HG02571 (cell line): ENCODE measurements around the gene CDK11B.
"Not testable (repeated sequence)": the region's sequence is repeated elsewhere in the genome, so short reads cannot be mapped to it uniquely, and the experiment has no call there.

Source experiments
- ATAC-seq: cut with Tn5 transposase; IDR thresholded peaks from one replicate; pipeline ENCODE4 v1.9.1; 2021; ENCODE audit warnings: mild to moderate bottlenecking, moderate library complexity; ENCODE audit not compliant: unreplicated experiment

Gene CDK11B

DNA sequence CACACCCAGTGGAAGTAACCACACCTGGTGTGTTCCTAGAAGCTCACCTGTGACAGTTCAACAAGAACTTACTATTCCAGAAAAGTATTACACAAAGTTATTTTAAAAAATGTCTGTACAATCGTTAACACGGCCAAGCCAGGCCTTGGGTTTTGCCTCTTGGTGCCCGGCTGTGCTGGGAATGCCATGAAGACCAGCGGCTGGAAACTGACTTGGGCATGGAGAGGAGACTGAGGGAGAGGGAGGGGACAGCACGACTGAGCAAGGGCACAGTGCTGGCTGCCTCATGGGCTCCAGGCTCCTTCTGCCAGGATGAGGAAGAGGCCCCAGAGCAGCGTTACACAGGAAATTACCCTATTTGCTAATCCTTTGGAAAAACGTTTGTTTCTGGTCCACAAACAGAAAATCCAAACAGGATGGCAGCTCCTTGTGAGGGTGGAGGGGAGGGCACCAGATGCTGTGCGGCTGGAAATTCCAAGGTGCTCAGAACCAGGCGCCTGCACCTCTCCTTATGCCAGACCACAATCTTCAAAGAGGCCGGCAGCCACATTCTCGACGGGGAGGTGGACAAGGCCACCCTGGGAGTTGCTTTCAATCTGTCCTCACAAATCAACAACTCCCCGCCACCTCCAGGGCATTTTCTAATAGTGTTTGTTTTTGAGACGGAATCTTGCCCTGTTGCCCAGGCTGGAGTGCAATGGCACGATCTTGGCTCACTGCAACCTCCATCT is 4.2 kb upstream of the CDK11B start:
- not testable (repeated sequence) for ATAC-seq

GRCh38 chr1:1662392-1662791 is 3.6 kb upstream of the CDK11B start:
- ATAC-seq = not testable (repeated sequence)

DNA sequence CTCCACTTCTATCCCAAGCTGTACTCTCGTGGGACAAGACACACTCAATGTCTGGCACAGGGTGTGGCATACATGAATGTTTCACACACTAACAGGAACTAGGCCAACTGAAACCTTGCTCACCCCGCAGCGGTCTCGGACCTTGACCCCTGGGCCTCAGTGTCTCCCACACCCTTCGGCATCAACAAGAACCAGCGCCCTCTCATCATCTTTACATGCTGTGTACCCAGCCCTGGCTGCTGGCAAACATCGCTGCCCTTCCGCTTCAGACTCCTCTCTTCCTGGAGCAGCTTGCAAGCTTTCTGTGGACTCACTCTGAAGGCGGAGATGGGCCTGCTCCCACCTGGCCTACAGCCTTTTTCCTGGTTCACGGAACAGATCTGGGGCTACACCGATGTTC is 10.5 kb downstream of the CDK11B start:
- not testable (repeated sequence) for ATAC-seq

GRCh38 chr1:1647567-1648241 is 11.1 kb downstream of the CDK11B start:
- not testable (repeated sequence) for ATAC-seq

- ATAC-seq = not testable (repeated sequence)
These were observed 12.5 kb downstream of the CDK11B start for GRCh38 chr1:1646326-1646725.

GRCh38 chr1:1640711-1641461 is 17.9 kb downstream of the CDK11B start:
- ATAC-seq = not testable (repeated sequence)

DNA sequence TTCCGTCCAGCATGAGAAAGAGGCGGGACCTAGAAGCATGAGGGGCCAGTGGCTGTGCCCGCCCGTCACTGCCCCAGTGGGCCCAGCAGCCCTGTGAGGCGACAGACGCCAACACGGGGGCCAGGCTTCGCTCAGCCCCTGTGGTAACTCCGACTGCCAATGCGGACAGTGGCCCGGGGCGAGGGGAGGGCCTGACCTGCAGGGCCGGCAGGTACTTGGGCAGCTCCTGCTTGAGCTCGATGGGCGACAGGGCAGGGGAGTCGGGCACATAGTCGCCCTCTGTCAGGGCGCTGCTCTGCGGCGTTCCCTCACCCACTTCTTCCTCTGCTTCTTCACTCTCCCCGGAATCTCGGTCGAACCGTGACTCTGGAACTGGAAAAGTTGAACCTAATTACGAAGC is 18.7 kb downstream of the CDK11B start:
- ATAC-seq = not testable (repeated sequence)

DNA sequence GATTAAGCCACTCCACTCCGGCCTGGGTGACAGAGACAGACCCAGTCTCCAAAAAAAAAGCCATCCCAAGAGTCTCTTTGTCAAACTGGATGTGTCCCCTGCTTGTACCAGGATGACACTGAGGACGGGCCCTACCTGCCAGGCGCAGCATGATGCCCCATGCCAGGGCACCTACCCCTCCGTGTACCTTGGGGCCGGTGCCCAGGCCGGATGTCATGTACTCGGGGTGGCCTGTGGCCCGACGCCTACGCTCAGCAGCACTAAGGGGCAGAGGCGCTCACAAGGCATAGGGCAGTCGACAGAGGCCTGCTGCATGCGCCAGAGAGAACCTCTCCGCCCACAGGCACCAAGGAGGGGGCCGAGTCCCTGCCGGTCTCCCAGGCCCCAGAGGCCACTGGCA is 19.4 kb downstream of the CDK11B start:
- ATAC-seq = not testable (repeated sequence)

- not testable (repeated sequence) for ATAC-seq
These were observed 20.3 kb downstream of the CDK11B start for GRCh38 chr1:1638528-1638927.

DNA sequence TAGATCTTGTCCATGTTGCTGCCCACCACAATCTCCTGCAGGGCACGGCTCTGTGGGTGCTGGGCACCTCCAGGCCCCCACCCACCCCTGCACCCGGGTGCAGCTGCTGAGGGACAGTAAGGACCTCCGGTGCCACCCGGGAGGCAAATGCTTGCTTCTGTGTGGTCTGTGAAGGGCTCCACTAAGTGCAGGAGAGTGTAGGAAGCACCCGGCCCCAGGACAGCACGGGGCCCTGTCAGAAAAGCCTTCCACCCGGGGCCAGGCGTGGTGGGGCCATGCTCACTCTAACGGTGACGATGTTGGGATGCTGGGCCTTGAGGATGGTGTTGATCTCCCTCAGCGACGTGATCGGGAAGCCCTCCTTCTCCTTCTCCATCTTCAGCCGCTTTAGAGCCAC is 21.3 kb downstream of the CDK11B start:
- not testable (repeated sequence) for ATAC-seq

- not testable (repeated sequence) for ATAC-seq
These were observed 22.0 kb downstream of the CDK11B start for GRCh38 chr1:1636621-1637478.

DNA sequence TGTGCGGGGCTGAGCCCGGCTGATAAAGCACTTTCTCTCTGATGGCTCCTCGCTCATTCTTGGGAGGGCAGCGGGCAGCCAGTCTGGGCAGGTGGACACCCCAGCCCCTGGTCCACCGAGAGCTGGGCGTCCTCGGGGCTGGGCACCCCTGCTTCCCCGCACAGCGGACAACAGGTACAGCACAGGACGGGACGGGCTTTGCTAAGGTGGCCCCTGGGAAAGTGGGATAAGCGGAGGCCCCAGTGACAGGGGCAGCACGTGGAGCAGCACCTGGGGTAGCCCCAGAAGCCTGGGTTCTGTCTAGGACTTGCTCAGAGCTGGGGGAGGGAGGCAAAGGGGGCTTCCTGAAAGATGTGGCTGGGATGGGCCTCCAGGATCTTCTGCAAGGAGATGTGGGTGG is 24.2 kb downstream of the CDK11B start:
- ATAC-seq = not testable (repeated sequence)

GRCh38 chr1:1633409-1633808 is 25.4 kb downstream of the CDK11B start:
- ATAC-seq = not testable (repeated sequence)

DNA sequence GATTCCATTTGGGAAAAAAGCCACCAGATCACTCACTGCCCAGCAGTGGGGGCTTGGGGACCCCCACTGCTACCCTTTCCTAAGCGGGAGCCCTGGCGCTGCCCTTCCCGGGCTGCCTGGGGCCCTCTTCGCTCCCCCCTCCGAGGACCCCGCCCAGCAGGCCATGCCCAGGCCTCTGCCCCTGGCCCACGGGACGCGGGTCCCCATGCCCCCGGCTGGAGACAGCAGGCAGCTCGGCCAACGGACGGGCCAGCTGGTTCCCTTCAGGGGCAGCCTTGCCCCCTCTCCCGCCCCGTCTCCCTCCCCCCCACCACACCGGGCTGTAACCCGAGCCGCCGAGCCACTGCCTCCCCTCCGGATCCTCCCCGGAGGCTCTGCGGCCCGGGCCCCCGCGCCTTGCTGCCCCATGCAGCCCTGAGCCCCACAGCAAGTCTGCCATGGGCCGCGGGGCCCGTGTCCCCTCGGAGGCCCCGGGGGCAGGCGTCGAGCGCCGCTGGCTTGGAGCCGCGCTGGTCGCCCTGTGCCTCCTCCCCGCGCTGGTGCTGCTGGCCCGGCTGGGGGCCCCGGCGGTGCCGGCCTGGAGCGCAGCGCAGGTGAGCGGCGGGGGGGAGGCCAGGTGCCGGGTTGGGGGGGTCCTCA is 26.9 kb downstream of the CDK11B start, which contains the start of gene MMP23B:
Gene MMP23B (plus strand): TSS at position 392 of the 639 bp plus-strand sequence. CDS start 46 bp downstream, at position 438.
- ATAC-seq = no peak

DNA sequence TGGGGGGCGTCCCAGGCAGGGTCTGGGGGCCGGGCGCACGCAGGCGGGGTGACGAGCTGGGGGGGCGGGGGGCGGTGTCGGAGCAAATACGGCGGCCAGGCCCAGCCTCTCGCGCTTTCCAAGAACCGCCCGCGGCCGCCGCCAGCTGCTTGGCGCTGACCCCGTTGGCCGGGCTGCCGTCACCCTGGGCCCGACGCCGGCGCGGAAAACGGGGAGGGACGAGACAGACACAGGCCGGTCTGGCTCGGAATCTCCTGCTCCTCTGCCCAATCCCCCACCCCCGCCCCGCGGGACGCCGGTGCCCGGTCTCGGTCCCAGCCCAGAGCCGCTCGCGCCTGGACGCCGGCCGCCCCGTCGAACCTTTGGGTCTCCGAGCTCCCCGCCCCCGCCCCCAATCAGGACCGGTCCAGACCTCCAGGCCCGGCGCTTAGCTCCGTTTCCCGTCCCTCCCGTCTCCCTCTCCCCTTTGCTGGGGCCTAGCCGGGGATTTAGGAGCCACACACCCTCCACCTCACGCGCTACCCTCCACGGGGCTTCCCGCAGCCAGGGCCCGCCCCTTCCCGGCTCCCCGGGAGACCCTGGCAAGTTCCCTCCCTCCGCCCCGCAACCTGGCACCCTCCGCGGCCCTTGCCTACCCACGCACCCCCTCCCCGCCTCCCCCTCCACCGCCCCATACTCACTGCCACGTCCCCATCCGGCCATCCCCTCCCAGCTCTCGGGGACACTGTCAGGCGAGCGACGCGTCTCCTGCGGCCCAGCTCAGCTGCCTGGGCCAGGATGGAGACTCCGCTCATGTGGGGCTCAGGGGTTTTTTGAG is 27.6 kb downstream of the CDK11B start:
- no peak for ATAC-seq

GRCh38 chr1:1630191-1630964 is 28.4 kb downstream of the CDK11B start:
- ATAC-seq = peak; percentile 47

DNA sequence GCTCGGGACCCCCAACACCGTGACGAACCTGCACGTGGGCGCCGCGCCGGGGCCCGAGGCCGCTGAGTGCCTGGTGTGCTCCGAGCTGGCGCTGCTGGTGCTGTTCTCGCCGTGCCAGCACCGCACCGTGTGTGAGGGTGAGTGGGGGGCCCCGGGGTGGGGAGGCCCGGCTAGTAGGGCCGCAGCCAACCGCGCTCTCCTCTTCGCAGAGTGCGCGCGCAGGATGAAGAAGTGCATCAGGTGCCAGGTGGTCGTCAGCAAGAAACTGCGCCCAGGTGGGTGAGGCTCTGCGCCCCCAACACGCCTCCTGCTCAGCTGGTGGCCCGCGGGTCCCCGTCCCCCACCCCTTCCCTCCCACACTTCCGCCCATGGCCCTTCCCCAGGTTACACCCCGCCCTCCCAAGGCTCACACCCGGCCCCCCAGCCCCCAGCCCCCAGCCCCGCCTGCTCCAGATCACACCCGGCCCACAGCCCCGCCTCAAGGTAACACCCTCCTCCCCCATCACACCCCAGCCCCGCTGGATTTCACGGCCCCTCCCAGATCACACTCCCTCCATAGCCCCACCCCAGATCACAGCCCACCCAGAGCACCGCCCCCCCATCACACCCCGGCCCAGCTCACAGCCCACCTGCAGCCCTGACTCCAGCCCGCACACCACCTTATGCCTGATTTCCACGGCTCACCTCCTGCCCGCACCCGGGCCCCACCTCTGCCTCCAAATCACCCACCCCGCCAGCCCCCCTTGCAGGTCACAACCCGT is 29.2 kb downstream of the CDK11B start:
- no peak for ATAC-seq
